GM21423 (cell line): ENCODE measurements around the gene PNPLA4.

Experiments used
- ATAC-seq: cut with Tn5 transposase; IDR thresholded peaks from one replicate; pipeline ENCODE4 v1.9.1; 2021; ENCODE audit warnings: mild to moderate bottlenecking, moderate library complexity; ENCODE audit not compliant: unreplicated experiment

The PNPLA4 gene

GRCh38 chrX:7876957-7877356 lies 50.3 kb downstream of the PNPLA4 start:
- no peak for ATAC-seq

DNA sequence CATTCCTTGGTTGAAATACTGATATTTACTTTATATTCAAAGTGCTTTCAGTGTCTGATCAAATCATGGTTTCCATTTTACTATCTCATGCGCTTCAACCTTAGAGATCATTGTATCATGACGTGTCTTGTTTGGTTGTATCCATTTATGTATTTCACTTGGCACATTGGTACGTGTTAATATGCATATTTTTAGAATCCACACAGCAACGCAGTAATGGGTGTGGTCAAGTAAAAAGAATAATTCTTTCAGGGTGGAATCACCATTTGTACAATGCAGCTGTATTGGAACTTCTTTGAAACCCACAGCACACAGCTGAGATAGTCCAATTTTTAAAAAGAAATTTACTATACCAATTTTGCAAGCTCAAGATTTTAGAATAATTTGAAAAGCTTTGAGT lies 55.2 kb downstream of the PNPLA4 start:
- no peak for ATAC-seq

GRCh38 chrX:7852166-7852565 lies 75.0 kb downstream of the PNPLA4 start:
- no peak for ATAC-seq
